ENCODE measurements around the gene AKR1C8. TPM values are rescaled to one million over a fixed set of nuclear protein-coding genes. Genes with fewer than 3 reads are reported as not detected.
"Not testable (repeated sequence)": the region's sequence is repeated elsewhere in the genome, so short reads cannot be mapped to it uniquely, and the experiment has no call there.

The AKR1C8 gene
- 0.21 TPM in 1 of 2 replicates, not detected in the other for total RNA-seq

- no peaks in the 10 kb centered on the region for H3K36me3 ChIP-seq (ENCODE audit: control insufficient read depth, insufficient read depth, low read length)
- no peak for DNase-seq (ENCODE audit: low read depth)
- H3K27me3 ChIP-seq (ENCODE audit: control insufficient read depth, insufficient read depth, low read length): no peaks in the 10 kb centered on the region
- no peak for TF ChIP-seq CTCF (IDR thresholded peaks at IDR 0.05; ENCODE audit: insufficient read depth, low read length, poor library complexity, severe bottlenecking)
- no peak within 1 kb of the TSS for H3K4me3 ChIP-seq (ENCODE audit: low read depth, low read length)
Measured at GRCh38 chr10:5184987-5185775, at the start of gene AKR1C8. Gene AKR1C8, minus strand, starts transcription at chr10:5185150. Its CDS starts 46 bp downstream, at chr10:5185104.

- H3K4me3 ChIP-seq (ENCODE audit: low read depth, low read length): no peak overlapping the region
- no peak for DNase-seq (ENCODE audit: low read depth)
- no peaks in the 10 kb centered on the region for H3K27me3 ChIP-seq (ENCODE audit: control insufficient read depth, insufficient read depth, low read length)
- no peak for TF ChIP-seq CTCF (IDR thresholded peaks at IDR 0.05; ENCODE audit: insufficient read depth, low read length, poor library complexity, severe bottlenecking)
- no peaks in the 10 kb centered on the region for H3K36me3 ChIP-seq (ENCODE audit: control insufficient read depth, insufficient read depth, low read length)
Measured at GRCh38 chr10:5234106-5234860, 49.3 kb upstream of the AKR1C8 start.

- no peak for DNase-seq (ENCODE audit: low read depth)
- H3K27me3 ChIP-seq (ENCODE audit: control insufficient read depth, insufficient read depth, low read length): no peaks in the 10 kb centered on the region
- TF ChIP-seq CTCF (IDR thresholded peaks at IDR 0.05; ENCODE audit: insufficient read depth, low read length, poor library complexity, severe bottlenecking): no peak
- H3K36me3 ChIP-seq (ENCODE audit: control insufficient read depth, insufficient read depth, low read length): no peaks in the 10 kb centered on the region
- no peak overlapping the region for H3K4me3 ChIP-seq (ENCODE audit: low read depth, low read length)
Measured at GRCh38 chr10:5233324-5233723, 48.4 kb upstream of the AKR1C8 start.

GRCh38 chr10:5229019-5229418 lies 44.1 kb upstream of the AKR1C8 start:
- TF ChIP-seq CTCF (IDR thresholded peaks at IDR 0.05; ENCODE audit: insufficient read depth, low read length, poor library complexity, severe bottlenecking): no peak
- H3K36me3 ChIP-seq (ENCODE audit: control insufficient read depth, insufficient read depth, low read length): no peaks in the 10 kb centered on the region
- H3K4me3 ChIP-seq (ENCODE audit: low read depth, low read length): no peak overlapping the region
- no peak for DNase-seq (ENCODE audit: low read depth)
- H3K27me3 ChIP-seq (ENCODE audit: control insufficient read depth, insufficient read depth, low read length): no peaks in the 10 kb centered on the region

GRCh38 chr10:5222942-5223341 lies 38.0 kb upstream of the AKR1C8 start:
- H3K36me3 ChIP-seq (ENCODE audit: control insufficient read depth, insufficient read depth, low read length); H3K4me3 ChIP-seq (ENCODE audit: low read depth, low read length); DNase-seq (ENCODE audit: low read depth); H3K27me3 ChIP-seq (ENCODE audit: control insufficient read depth, insufficient read depth, low read length): not testable (repeated sequence)

- Histone ChIP-seq H3K36me3 (ENCODE audit: control insufficient read depth, insufficient read depth, low read length) (no peaks in the 10 kb centered on the region), H3K27me3 (ENCODE audit: control insufficient read depth, insufficient read depth, low read length) (no peaks in the 10 kb centered on the region), H3K4me3 (ENCODE audit: low read depth, low read length) (no peak overlapping the region)
- no peak for DNase-seq (ENCODE audit: low read depth)
- TF ChIP-seq CTCF (IDR thresholded peaks at IDR 0.05; ENCODE audit: insufficient read depth, low read length, poor library complexity, severe bottlenecking): no peak
Measured at GRCh38 chr10:5219262-5219661, 34.3 kb upstream of the AKR1C8 start.
